Testis (tissue), 3 donors: Measurements from ENCODE around the gene DNAH5. TPM values are rescaled to one million over a fixed set of nuclear protein-coding genes. Genes with fewer than 3 reads are reported as not detected.
A peak's percentile ranks its signal among the peaks of the same experiment; 100 is the strongest.

Source experiments
- DNase-seq: peaks from one replicate; pipeline ENCODE4 v3.0.0-alpha.2; 2019
- H3K27ac ChIP-seq, 2 donors: fragments of 200-600 bp; sonication (generic); one replicate each; pipeline ENCODE4 v1.5.1; 2019
- H3K27me3 ChIP-seq: fragments of 200-600 bp; sonication (generic); one replicate; pipeline ENCODE4 v1.5.1; 2019
- H3K36me3 ChIP-seq: fragments of 200-600 bp; sonication (generic); one replicate; pipeline ENCODE4 v1.5.1; 2017; ENCODE audit warnings: low read depth; ENCODE audit errors: missing control alignments
- H3K4me1 ChIP-seq: fragments of 200-600 bp; sonication (generic); one replicate; pipeline ENCODE4 v1.5.1; 2019
- H3K4me3 ChIP-seq, 2 donors: fragments of 200-600 bp; sonication (generic); one replicate each; pipeline ENCODE4 v1.5.1; 2017 to 2019
- H3K9me3 ChIP-seq: fragments of 200-600 bp; sonication (generic); one replicate; pipeline ENCODE4 v1.5.1; 2017
- POLR2A ChIP-seq: fragments of 450-650 bp; IDR thresholded peaks from one replicate; pipeline ENCODE4 v1.6.1; 2017; ENCODE audit warnings: antibody characterized with exemption, mild to moderate bottlenecking, moderate library complexity
- WGBS, 2 donors: methylation state at CpG; one replicate each; pipeline ENCODE4 v1.1.5; 2018; 5-methylcytosine and 5-hydroxymethylcytosine counted together
- intact Hi-C: fragments of 100-400 bp; cut with DNase I; formaldehyde crosslinking; loops from one replicate; pipeline ENCODE4 v1.15.1; 2023; ENCODE audit warnings: low total_unique reads
- polyA plus RNA-seq: library from polyadenylated mRNA; stranded (reverse); fragments of 350-450 nt; fragmentation: Illumina TruSeq; extraction: RNeasy Lipid Tissue Mini Kit (QIAGEN cat#74804); gene quantifications from one replicate; pipeline ENCODE4 v1.2.3, GENCODE V29; 2014; ENCODE audit warnings: low read depth, low replicate concordance; ENCODE audit not compliant: insufficient read depth
- total RNA-seq, 2 donors: library from RNA; depleted of rRNA; stranded (reverse); fragments of >200 nt; gene quantifications; one replicate each; pipeline ENCODE4 v1.2.3, GENCODE V29; 2016
- TF ChIP-seq, protein P1 (sequence below), 3 experiments: fragments of 450-650 bp in 2 of 3; fragments of 200-600 bp in 1 of 3; sonication (generic) in 1 of 3; IDR thresholded peaks; one replicate each; pipeline ENCODE4 v1.5.1; 2016 to 2019; ENCODE audit warnings: antibody characterized with exemption in 3 of 3, mild to moderate bottlenecking in 2 of 3, moderate library complexity in 1 of 3

The DNAH5 gene
- total and polyA plus RNA-seq, 3 donors from 2014 or later: 1.1 to 5.9 (median 5.1) TPM

DNA sequence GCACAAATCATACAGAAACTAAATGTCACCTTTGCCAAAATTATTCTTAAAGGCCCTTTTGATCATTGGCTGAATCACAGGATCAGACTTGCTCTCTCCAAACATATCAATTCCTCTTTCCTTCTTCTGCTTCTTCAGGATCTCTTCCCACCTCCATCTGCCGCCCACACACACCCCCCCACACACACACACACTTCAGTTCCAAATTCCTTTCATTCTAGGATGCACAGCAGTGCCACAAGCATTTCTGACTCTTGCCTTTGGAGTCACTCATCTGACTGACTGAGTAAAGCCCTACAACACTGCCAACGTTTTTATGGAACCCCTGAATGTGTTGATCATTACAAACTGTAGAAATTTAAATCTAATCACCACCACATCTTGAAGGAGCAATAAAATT is 22.9 kb downstream of the DNAH5 start:
- WGBS, 2 donors: 39 to 43% methylated on average over 2 of the region's 2 CpGs
- Histone ChIP-seq H3K4me3 (no peak overlapping the region), H3K4me1 (no peaks in the 10 kb centered on the region), H3K27me3 (no peaks in the 10 kb centered on the region), H3K36me3 (no peaks in the 10 kb centered on the region), H3K9me3 (no peaks in the 10 kb centered on the region), H3K27ac (no peak overlapping the region)
- no peak for DNase-seq
- TF ChIP-seq, protein P1, sequence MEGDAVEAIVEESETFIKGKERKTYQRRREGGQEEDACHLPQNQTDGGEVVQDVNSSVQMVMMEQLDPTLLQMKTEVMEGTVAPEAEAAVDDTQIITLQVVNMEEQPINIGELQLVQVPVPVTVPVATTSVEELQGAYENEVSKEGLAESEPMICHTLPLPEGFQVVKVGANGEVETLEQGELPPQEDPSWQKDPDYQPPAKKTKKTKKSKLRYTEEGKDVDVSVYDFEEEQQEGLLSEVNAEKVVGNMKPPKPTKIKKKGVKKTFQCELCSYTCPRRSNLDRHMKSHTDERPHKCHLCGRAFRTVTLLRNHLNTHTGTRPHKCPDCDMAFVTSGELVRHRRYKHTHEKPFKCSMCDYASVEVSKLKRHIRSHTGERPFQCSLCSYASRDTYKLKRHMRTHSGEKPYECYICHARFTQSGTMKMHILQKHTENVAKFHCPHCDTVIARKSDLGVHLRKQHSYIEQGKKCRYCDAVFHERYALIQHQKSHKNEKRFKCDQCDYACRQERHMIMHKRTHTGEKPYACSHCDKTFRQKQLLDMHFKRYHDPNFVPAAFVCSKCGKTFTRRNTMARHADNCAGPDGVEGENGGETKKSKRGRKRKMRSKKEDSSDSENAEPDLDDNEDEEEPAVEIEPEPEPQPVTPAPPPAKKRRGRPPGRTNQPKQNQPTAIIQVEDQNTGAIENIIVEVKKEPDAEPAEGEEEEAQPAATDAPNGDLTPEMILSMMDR (IDR thresholded peaks at IDR 0.05): no peak
- TF ChIP-seq POLR2A: no peak
- intact Hi-C loops: no loop called here

DNA sequence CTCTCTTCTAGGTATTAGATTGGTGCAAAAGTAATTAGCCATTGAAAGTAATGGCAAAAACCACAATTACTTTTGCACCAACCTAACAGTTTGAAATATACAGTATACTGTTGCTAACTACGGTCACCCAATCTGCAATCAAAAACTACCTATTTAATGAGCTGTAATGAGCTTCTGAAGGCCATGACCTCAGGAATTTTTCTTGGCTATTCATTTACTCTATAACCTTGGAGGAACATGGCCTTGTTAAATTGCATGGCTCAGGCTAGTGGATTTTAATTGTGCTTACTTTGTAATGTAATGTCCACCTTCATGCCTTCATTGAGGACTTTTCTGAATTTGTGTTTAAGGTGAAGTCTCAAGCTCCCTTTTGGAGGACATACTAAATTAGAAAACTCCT is 24.7 kb downstream of the DNAH5 start:
- TF ChIP-seq POLR2A: no peak
- TF ChIP-seq, protein P1 (IDR thresholded peaks at IDR 0.05): no peak
- Histone ChIP-seq H3K36me3 (no peaks in the 10 kb centered on the region), H3K9me3 (no peaks in the 10 kb centered on the region), H3K27ac (no peak overlapping the region), H3K4me1 (no peaks in the 10 kb centered on the region), H3K27me3 (no peaks in the 10 kb centered on the region), H3K4me3 (no peak overlapping the region)
- intact Hi-C loops: no loop called here
- DNase-seq: no peak
- 21 to 46% methylated on average over 1 of the region's 1 CpG for WGBS, 2 donors

DNA sequence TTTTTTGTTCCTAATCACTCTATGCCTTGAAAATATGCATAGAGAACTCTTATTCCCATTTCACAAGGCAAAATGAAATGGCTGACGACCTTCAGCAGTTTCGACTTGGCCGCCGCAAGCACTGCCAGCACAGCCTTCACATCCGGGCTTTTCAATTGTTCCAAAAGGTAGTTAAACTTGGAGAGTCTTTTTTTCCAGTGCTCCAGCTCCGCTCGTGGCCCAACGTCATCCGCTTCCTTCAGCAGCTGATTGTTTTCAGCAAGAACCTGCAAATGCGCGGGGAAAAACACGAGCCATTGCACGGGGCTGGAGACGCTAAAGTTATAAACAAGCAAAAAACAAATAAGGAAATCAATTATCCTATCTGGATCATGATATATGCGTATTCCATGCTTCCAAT is 25.4 kb downstream of the DNAH5 start:
- 62 to 73% methylated on average over 15 of the region's 15 CpGs for WGBS, 2 donors
- no peaks in the 10 kb centered on the region for H3K27me3 ChIP-seq
- TF ChIP-seq POLR2A: no peak
- TF ChIP-seq, protein P1 (IDR thresholded peaks at IDR 0.05): no peak

DNA sequence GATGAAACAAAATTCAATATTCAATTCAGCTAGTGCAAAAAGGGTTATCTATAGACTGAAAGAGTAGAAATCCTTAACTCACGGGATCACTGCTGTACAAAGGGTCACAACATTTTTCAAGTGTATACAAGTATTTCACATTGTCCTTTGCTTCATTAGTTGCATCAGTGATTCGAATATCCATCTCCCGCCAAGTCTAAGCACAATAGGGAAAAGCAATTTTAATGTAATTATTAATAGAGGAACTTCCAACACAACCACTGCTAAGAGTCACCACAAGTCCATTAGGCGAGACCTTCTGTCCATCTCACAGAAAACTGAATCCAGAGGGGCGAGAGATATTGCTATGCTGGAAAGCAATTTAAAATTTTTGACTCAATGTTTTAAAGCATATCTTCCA is 27.4 kb downstream of the DNAH5 start:
- intact Hi-C loops: no loop called here
- no peaks in the 10 kb centered on the region for H3K27me3 ChIP-seq
- WGBS, 2 donors: 91% methylated on average over 5 of the region's 5 CpGs
- no peaks in the 10 kb centered on the region for H3K36me3 ChIP-seq
- no peak overlapping the region for H3K27ac ChIP-seq
- TF ChIP-seq POLR2A: no peak
- TF ChIP-seq, protein P1 (IDR thresholded peaks at IDR 0.05): no peak
- H3K9me3 ChIP-seq: no peaks in the 10 kb centered on the region
- DNase-seq: no peak
- no peak overlapping the region for H3K4me3 ChIP-seq
- H3K4me1 ChIP-seq: no peaks in the 10 kb centered on the region

More for the DNA sequence above, 25.4 kb downstream of the DNAH5 start:
- H3K9me3 ChIP-seq: no peaks in the 10 kb centered on the region
- no peaks in the 10 kb centered on the region for H3K36me3 ChIP-seq
- no peaks in the 10 kb centered on the region for H3K4me1 ChIP-seq
- intact Hi-C loops: no loop called here
- H3K4me3 ChIP-seq: no peak overlapping the region
- peak; percentile 22 for DNase-seq
- no peak overlapping the region for H3K27ac ChIP-seq

DNA sequence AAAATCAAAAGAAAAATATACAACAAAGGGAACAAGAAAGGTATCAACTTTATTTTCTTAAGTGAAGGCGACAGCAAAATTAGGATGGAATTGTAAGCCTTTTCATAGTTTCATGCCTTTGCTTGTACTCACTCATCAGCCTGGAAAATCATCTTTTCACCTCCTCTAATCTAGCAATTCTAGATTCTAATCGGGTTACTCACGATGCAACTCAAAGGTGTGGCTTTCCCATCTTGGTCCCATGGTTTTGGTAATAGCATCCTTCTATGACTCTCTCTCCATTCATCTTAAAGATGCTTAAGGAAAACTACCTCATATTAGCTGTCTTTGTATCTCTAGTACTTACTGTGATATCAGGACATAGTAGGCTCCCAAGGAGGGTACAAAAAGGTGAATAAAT is 30.5 kb downstream of the DNAH5 start:
- Histone ChIP-seq H3K27me3 (no peaks in the 10 kb centered on the region), H3K4me3 (no peak overlapping the region), H3K4me1 (no peaks in the 10 kb centered on the region), H3K9me3 (no peaks in the 10 kb centered on the region), H3K27ac (no peak overlapping the region), H3K36me3 (no peaks in the 10 kb centered on the region)
- intact Hi-C loops: no loop called here
- WGBS, 2 donors: 92 to 94% methylated on average over 3 of the region's 3 CpGs
- no peak for TF ChIP-seq POLR2A
- TF ChIP-seq, protein P1 (IDR thresholded peaks at IDR 0.05): no peak
- no peak for DNase-seq
